Fibroblast of lung (primary cell): ENCODE results near the gene HTR3B.

Source experiments
- CTCF ChIP-seq, 2 donors: IDR thresholded peaks in 1 of 2; conservative IDR thresholded peaks in 1 of 2; 1 replicate in 1 of 2; 2 replicates in 1 of 2; pipeline ENCODE4 v1.5.1; 2011 to 2012; ENCODE audit warnings: low read length in 2 of 2, control low read depth in 1 of 2, inconsistent platforms in 1 of 2, low read depth in 1 of 2, mild to moderate bottlenecking in 1 of 2
- EZH2 ChIP-seq: IDR thresholded peaks from 2 replicates; pipeline ENCODE4 v1.5.1; 2012; ENCODE audit warnings: low read length, control low read depth, mild to moderate bottlenecking; ENCODE audit errors: missing control alignments

GRCh38 chr11:113874096-113874495 lies 30.5 kb upstream of the HTR3B start:
- no peak for TF ChIP-seq CTCF (conservative IDR thresholded peaks at IDR 0.05 in 1 of 2, IDR thresholded peaks at IDR 0.05 in 1 of 2; ENCODE audit: low read depth in 1 of 2, low read length in 2 of 2)
- no peak for TF ChIP-seq EZH2
